GM12874 (cell line): ENCODE measurements around the gene RCC2.
A peak's percentile ranks its signal among the peaks of the same experiment; 100 is the strongest.

Experiments
- CTCF ChIP-seq: IDR thresholded peaks from 2 replicates; pipeline ENCODE4 v1.5.1; 2011; ENCODE audit warnings: low read depth, mild to moderate bottlenecking, control low read depth, low read length, moderate library complexity; ENCODE audit not compliant: insufficient read depth

Gene RCC2

GRCh38 chr1:17419626-17420328 is 19.7 kb downstream of the RCC2 start:
- TF ChIP-seq CTCF: peak; percentile 99

GRCh38 chr1:17416389-17416788 is 23.1 kb downstream of the RCC2 start:
- TF ChIP-seq CTCF: no peak

GRCh38 chr1:17414022-17414421 is 25.5 kb downstream of the RCC2 start:
- TF ChIP-seq CTCF: no peak

GRCh38 chr1:17412093-17412870 is 27.2 kb downstream of the RCC2 start:
- no peak for TF ChIP-seq CTCF

- TF ChIP-seq CTCF: no peak
These were observed 30.1 kb downstream of the RCC2 start for GRCh38 chr1:17409391-17409811.

GRCh38 chr1:17405898-17406759 is 33.3 kb downstream of the RCC2 start:
- TF ChIP-seq CTCF: peak; percentile 80

GRCh38 chr1:17404820-17405219 is 34.7 kb downstream of the RCC2 start:
- no peak for TF ChIP-seq CTCF
